NCI-H2196 treated with DMSO at 0.1 percent for 48 hours (cell line): ENCODE data around the gene NFATC2.

ENCODE experiments used
- DNase-seq: peaks from one replicate; lab custom pipeline; 2025; ENCODE audit not compliant: unreplicated experiment; lab: John Stamatoyannopoulos, UW

The NFATC2 gene

DNA sequence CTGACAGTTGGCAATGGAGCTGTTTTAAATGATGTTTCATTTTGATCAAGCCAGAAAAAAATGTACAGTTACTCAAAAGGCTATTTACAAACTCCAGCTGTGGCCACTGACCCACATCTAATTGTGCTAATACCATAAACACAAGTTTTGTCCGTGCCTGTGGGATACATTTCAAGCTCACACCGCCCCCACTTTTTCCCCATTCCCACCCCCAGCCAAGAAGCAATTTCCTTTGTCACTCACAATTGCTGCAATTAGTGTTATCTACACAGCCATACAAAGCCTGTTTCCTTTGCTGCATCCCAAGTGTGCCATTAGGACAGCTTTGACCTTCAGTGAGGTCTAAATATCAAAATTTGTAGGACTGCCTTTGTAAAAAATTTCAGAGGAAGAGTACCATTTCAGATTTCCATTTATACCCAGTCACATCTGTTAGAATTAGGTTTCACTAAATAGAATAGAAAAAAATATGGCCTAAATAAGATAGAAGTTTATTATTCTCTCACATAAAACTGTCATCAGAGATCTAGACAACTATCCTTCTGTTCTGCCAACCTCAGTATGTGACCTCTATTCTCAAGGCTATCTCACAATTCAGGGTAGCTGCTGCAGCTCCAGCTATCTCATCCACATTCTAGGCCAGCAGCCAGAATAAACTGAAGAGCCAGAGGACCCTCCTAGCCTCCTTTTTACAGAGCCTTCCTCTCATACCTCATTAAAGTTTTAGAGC is 202.6 kb downstream of the NFATC2 start:
- no peak for DNase-seq

DNA sequence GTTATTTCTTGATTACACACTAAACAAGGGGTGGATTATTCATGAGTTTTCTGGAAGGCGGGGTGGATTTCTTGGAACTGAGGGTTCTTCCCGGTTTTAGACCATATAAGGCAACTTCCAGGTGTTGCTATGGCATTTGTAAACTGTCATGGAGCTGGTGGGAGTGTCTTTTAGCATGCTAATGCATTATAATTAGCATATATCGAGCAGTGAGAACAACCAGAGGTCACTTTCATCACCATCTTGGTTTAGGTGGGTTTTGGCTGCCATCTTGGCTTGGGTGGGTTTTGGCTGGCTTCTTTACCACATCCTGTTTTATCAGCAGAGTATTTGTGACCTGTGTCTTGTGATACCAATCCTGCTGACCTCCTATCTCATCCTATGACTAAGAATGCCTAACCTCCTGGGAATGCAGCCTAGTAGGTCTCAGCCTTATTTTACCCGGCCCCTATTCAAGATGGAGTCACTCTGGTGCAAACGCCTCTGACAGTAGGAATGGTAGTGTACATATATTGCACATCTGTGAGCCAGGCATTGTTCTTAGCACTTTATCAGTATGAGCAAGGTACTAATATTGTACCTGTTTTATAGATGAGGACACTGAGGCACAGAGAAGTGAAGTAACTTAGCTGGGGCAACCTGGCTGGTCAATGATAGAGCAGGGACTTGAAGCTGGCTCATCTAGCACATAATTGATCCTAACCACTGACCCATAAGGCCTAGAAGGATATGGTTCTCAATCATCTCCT is 203.7 kb downstream of the NFATC2 start:
- DNase-seq, result no peak

DNA sequence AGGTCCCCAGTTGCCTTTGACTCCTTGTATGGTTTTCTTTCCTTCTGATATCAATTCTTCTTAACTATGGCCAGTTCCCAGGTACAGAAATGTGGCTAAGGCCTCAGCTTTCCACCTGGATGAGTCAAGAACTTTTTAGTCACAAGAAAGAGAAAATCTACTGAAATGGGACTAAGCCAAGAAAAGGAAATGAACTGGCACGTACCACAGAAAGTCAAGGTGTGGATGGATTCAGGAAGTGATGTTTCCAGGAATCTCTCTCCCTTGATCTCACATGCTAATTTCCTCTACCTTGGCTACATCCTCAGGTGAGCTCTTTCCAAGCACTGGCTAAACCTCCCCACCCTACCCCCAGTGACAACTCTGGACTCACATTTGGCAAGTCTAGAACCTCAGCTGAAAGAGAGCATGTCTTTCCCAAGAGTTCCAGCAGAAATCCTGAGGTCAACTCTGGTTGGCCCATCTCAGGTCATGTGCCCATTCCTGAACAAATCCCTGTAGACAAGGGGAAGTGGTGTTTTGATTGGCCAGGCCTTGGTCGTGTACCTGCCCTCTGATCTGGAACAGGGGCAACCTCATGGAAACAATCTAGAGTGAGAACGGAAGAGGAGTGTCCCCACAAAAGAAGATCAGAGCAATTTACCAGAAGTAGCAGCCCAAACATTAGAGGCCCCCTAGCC is 205.3 kb downstream of the NFATC2 start:
- no peak for DNase-seq
